Fibroblast of skin of back (primary cell): ENCODE data around the gene ETFBKMT.

Experiments used
- DNase-seq: peaks from one replicate; pipeline ENCODE4 v3.0.0-alpha.2; 2013

The ETFBKMT gene

DNA sequence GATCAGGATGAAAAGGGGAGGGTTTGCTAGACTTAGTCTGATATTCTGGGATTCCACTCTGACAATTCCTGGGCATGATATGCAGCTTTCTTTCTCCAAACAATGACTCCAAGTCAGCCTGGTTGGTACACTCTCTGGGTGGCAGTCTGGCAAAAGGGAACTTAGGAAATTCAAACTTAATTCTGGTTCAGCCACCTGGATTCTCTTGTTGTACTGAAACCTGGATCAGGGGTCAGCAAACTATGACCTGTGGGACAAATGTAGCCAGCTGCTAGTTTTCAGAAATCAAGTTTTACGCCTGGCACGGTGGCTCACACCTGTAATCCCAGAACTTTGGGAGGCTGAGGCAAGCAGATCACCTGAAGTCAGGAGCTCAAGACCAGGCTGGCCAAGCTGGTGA, 63.1 kb downstream of the ETFBKMT start:
- DNase-seq: no peak
